Suprapubic skin (tissue), 4 donors: Measurements from ENCODE around the gene PDZD7. TPM values are rescaled to one million over a fixed set of nuclear protein-coding genes. Genes with fewer than 3 reads are reported as not detected.

Source experiments
- DNase-seq, 2 donors: peaks; one replicate each; pipeline ENCODE4 v3.0.0-alpha.2; 2019; ENCODE audit warnings: low spot score in 2 of 2
- H3K27ac ChIP-seq: fragments of 200-600 bp; sonication (generic); one replicate; pipeline ENCODE4 v1.5.1; 2019
- H3K27me3 ChIP-seq: fragments of 200-600 bp; sonication (generic); one replicate; pipeline ENCODE4 v1.5.1; 2019
- H3K36me3 ChIP-seq: fragments of 200-600 bp; sonication (generic); one replicate; pipeline ENCODE4 v1.5.1; 2019
- H3K4me1 ChIP-seq: fragments of 200-600 bp; sonication (generic); one replicate; pipeline ENCODE4 v1.5.1; 2019
- H3K4me3 ChIP-seq: fragments of 200-600 bp; sonication (generic); one replicate; pipeline ENCODE4 v1.5.1; 2019; ENCODE audit warnings: mild to moderate bottlenecking
- H3K9me3 ChIP-seq: fragments of 200-600 bp; sonication (generic); one replicate; pipeline ENCODE4 v1.5.1; 2019
- EP300 ChIP-seq: sonication (generic); formaldehyde crosslinking; IDR thresholded peaks from one replicate; pipeline ENCODE4 v1.6.1; 2017; ENCODE audit warnings: antibody characterized with exemption
- POLR2A ChIP-seq, 2 donors: fragments of 450-650 bp; IDR thresholded peaks; one replicate each; pipeline ENCODE4 v1.6.1; 2017; ENCODE audit warnings: antibody characterized with exemption in 2 of 2, mild to moderate bottlenecking in 2 of 2, moderate library complexity in 2 of 2
- POLR2AphosphoS5 ChIP-seq, 3 donors: sonication (generic); formaldehyde crosslinking; IDR thresholded peaks; one replicate each; pipeline ENCODE4 v1.6.1; 2017; ENCODE audit warnings: antibody characterized with exemption in 3 of 3
- WGBS: methylation state at CpG from one replicate; pipeline ENCODE4 v1.1.5; 2018; 5-methylcytosine and 5-hydroxymethylcytosine counted together
- total RNA-seq, 4 donors: library from RNA; depleted of rRNA; stranded (reverse); fragments of >200 nt; gene quantifications; one replicate each; pipeline ENCODE4 v1.1.0, GENCODE V29; 2016
- TF ChIP-seq, protein P1 (sequence below), 2 donors: fragments of 200-600 bp in 1 of 2; fragments of 450-650 bp in 1 of 2; sonication (generic) in 1 of 2; IDR thresholded peaks; one replicate each; pipeline ENCODE4 v1.5.1; 2016 to 2019; ENCODE audit warnings: antibody characterized with exemption in 2 of 2, mild to moderate bottlenecking in 1 of 2, moderate library complexity in 1 of 2

The PDZD7 gene
- total RNA-seq, 4 donors from 2014 or later: 1.2 to 6.0 (median 1.8) TPM

DNA sequence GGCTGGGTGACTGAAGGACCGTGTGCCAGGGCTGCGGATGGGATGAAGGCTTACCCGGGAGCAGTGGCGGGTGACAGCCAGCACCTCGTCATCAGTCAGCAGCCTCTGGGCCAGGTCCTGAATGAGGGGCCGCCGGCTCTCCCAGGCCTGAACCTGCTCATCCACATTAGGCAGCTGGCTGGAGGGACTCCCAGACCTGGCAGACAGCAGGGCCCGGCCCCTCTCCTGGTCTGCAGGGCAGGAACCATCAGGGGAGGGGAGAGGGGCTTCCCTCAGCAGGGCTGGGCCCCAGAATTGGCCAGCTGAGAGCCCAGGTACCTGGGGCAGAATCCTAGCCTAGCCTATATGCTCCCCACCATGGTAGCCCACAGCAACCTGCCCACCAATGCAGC, 15.4 kb downstream of the PDZD7 start:
- 82% methylated on average over 5 of the region's 8 CpGs for WGBS
- no peak overlapping the region for H3K4me3 ChIP-seq
- DNase-seq: no peak
- no peaks in the 10 kb centered on the region for H3K9me3 ChIP-seq
- H3K4me1 ChIP-seq: peaks cover 32% of the 10 kb centered on the region
- H3K36me3 ChIP-seq: no peaks in the 10 kb centered on the region
- peaks cover 10% of the 10 kb centered on the region for H3K27me3 ChIP-seq
- no peak for TF ChIP-seq POLR2A (IDR thresholded peaks at IDR 0.05)
- TF ChIP-seq, protein P1, sequence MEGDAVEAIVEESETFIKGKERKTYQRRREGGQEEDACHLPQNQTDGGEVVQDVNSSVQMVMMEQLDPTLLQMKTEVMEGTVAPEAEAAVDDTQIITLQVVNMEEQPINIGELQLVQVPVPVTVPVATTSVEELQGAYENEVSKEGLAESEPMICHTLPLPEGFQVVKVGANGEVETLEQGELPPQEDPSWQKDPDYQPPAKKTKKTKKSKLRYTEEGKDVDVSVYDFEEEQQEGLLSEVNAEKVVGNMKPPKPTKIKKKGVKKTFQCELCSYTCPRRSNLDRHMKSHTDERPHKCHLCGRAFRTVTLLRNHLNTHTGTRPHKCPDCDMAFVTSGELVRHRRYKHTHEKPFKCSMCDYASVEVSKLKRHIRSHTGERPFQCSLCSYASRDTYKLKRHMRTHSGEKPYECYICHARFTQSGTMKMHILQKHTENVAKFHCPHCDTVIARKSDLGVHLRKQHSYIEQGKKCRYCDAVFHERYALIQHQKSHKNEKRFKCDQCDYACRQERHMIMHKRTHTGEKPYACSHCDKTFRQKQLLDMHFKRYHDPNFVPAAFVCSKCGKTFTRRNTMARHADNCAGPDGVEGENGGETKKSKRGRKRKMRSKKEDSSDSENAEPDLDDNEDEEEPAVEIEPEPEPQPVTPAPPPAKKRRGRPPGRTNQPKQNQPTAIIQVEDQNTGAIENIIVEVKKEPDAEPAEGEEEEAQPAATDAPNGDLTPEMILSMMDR (IDR thresholded peaks at IDR 0.05): no peak
- no peak for TF ChIP-seq EP300
- no peak for TF ChIP-seq POLR2AphosphoS5 (IDR thresholded peaks at IDR 0.05)
- no peak overlapping the region for H3K27ac ChIP-seq

DNA sequence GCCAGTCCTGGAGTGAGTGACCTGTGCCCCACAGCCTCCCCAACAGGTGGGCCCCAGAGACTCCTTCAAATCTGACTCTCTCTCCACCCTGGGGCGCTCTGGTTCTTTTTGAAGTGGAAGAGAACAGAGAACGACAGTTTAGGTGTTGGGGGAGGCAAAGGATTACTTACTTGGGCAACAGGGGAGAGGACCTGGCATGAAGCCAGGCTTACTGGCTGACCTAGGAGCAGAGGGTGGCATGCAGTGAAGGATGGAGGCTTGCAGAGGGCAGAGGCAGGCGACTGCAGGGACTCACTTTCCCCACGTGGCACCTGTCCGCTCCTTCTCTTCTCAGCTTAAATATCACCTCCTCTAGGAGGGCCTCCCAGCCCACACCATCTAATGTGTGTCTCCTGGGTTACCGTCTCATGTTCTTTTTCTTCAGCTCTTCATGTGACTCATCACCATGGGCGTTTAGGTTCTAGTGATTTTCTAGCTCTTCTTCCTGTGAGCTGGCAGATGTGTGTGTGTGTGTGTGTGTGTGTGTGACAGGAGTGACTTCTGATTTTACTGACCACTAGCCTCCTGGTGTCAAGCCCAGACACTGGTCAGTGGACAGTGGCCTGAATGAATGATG, 15.9 kb downstream of the PDZD7 start:
- Histone ChIP-seq H3K4me1 (peaks cover 32% of the 10 kb centered on the region), H3K36me3 (no peaks in the 10 kb centered on the region), H3K9me3 (no peaks in the 10 kb centered on the region), H3K27me3 (peaks cover 10% of the 10 kb centered on the region), H3K4me3 (no peak overlapping the region), H3K27ac (no peak overlapping the region)
- no peak for DNase-seq
- WGBS: 36% methylated on average over 6 of the region's 7 CpGs
- TF ChIP-seq, protein P1 (IDR thresholded peaks at IDR 0.05): no peak
- TF ChIP-seq POLR2AphosphoS5 (IDR thresholded peaks at IDR 0.05): no peak
- TF ChIP-seq POLR2A (IDR thresholded peaks at IDR 0.05): no peak
- TF ChIP-seq EP300: no peak

DNA sequence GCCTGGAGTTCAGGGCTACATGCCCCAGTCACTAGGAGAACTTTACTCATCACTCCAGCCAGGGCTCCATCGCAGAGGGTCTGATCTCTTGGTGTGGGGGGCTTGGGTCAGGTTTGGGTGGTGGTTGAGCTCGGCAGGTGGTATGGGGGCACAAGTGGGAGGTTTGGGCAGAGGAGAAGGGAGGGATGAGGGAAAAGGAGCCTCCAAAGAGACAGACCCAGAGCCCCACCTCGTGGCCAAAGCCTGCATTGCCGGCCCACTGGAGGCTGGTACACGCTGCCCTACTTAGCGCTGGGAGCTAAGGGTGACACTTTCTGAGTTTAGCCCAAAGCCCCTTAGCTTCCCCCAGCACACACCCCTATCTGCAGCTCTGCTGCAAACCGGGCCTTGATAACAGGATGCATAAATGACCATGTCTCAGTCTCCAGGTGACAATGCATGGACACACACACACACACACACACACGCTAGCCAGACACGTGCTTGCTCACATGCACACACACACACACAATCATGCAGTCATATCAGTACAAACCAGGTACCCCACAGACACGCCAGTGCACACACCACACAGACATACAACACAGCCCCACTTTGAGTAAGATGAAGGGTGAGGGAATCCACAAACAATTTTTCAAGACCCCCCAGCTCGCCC, 16.6 kb downstream of the PDZD7 start:
- Histone ChIP-seq H3K36me3 (no peaks in the 10 kb centered on the region), H3K9me3 (no peaks in the 10 kb centered on the region), H3K27ac (no peak overlapping the region), H3K4me1 (peaks cover 32% of the 10 kb centered on the region), H3K4me3 (no peak overlapping the region), H3K27me3 (peaks cover 10% of the 10 kb centered on the region)
- TF ChIP-seq POLR2AphosphoS5 (IDR thresholded peaks at IDR 0.05) (no peak), POLR2A (IDR thresholded peaks at IDR 0.05) (no peak), EP300 (no peak)
- TF ChIP-seq, protein P1 (IDR thresholded peaks at IDR 0.05): peak; percentile 88 to 91
- peak; percentile 89 to 90 for DNase-seq
- WGBS: 24% methylated on average over 7 of the region's 11 CpGs

DNA sequence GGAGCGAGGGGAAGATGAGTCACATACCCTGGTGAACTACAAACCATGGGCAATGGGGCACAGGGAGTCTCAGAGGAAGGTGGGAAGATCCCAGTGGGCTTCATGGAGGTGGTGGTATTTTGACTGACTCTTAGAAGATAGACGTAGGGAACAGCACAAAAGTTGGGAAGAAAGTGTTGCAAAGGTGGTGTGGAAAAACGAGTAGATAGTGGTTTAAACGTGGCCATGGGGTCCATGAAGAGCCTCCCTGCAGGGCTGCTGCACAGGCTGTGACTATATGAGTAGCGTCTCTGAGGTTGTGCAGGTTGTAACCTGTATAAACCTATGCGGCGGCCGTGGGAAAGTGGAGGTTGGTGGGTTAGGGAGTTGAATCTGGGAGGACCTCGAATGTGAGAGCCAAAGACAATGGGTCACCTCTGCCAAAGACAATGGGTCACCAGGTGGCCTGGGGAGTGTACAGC, 17.5 kb downstream of the PDZD7 start:
- TF ChIP-seq, protein P1 (IDR thresholded peaks at IDR 0.05): no peak
- TF ChIP-seq POLR2AphosphoS5 (IDR thresholded peaks at IDR 0.05): no peak
- no peak for TF ChIP-seq POLR2A (IDR thresholded peaks at IDR 0.05)
- no peak for TF ChIP-seq EP300

More for the DNA sequence above, 17.5 kb downstream of the PDZD7 start:
- no peak for DNase-seq
- H3K27me3 ChIP-seq: peaks cover 6% of the 10 kb centered on the region
- no peaks in the 10 kb centered on the region for H3K36me3 ChIP-seq
- 28% methylated on average over 9 of the region's 9 CpGs for WGBS
- no peak overlapping the region for H3K4me3 ChIP-seq
- peaks cover 29% of the 10 kb centered on the region for H3K4me1 ChIP-seq
- no peak overlapping the region for H3K27ac ChIP-seq
- H3K9me3 ChIP-seq: no peaks in the 10 kb centered on the region
